HepG2 (cell line): ENCODE measurements around the gene ATRIP. TPM values are rescaled to one million over a fixed set of nuclear protein-coding genes. Genes with fewer than 3 reads are reported as not detected.

Source experiments
- CEBPG ChIP-seq: IDR thresholded peaks from 2 replicates; pipeline ENCODE4 v1.6.1; 2016
- FOXK1 ChIP-seq: sonication (generic); formaldehyde crosslinking; IDR thresholded peaks from 2 replicates; pipeline ENCODE4 v1.4.0; 2020; ENCODE audit warnings: low read depth, missing genetic modification reagents, borderline replicate concordance
- IKZF1 ChIP-seq: fragments of 450-650 bp; IDR thresholded peaks from 2 replicates; pipeline ENCODE4 v1.7.1; 2016
- IRX3 ChIP-seq: sonication (generic); formaldehyde crosslinking; IDR thresholded peaks from 2 replicates; pipeline ENCODE4 v1.8.1; 2023; ENCODE audit warnings: mild to moderate bottlenecking, low read depth, missing genetic modification reagents, borderline replicate concordance
- ISL2 ChIP-seq: sonication (generic); formaldehyde crosslinking; IDR thresholded peaks from 2 replicates; pipeline ENCODE4 v1.5.0; 2020; ENCODE audit warnings: missing genetic modification reagents
- KLF15 ChIP-seq: sonication (generic); formaldehyde crosslinking; IDR thresholded peaks from 2 replicates; pipeline ENCODE4 v1.8.1; 2023; ENCODE audit warnings: borderline replicate concordance, mild to moderate bottlenecking, inconsistent platforms, missing genetic modification reagents, mixed read lengths
- MZF1 ChIP-seq: sonication (generic); formaldehyde crosslinking; IDR thresholded peaks from 2 replicates; pipeline ENCODE4 v1.8.1; 2023; ENCODE audit warnings: mild to moderate bottlenecking, missing genetic modification reagents, borderline replicate concordance
- NCOA2 ChIP-seq: sonication (generic); formaldehyde crosslinking; IDR thresholded peaks from 2 replicates; pipeline ENCODE4 v1.8.0; 2022; ENCODE audit warnings: inconsistent platforms
- NFKBIZ ChIP-seq: IDR thresholded peaks from 2 replicates; pipeline ENCODE4 v1.6.1; 2018; ENCODE audit warnings: missing genetic modification reagents, missing compliant biosample characterization
- SP140L ChIP-seq: sonication (generic); formaldehyde crosslinking; IDR thresholded peaks from 2 replicates; pipeline ENCODE4 v1.4.0; 2020; ENCODE audit warnings: missing genetic modification reagents, borderline replicate concordance
- TP53 ChIP-seq: sonication (generic); formaldehyde crosslinking; conservative IDR thresholded peaks from 2 replicates; pipeline ENCODE4 v1.4.0; 2020; ENCODE audit warnings: missing genetic modification reagents
- XRCC5 ChIP-seq: fragments of 200-400 bp; formaldehyde crosslinking; optimal IDR thresholded peaks from 2 replicates; pipeline ENCODE3; 2017; ENCODE audit warnings: mild to moderate bottlenecking, low read length
- ZFP90 ChIP-seq: sonication (generic); formaldehyde crosslinking; IDR thresholded peaks from 2 replicates; pipeline ENCODE4 v1.8.0; 2022; ENCODE audit warnings: missing genetic modification reagents, mild to moderate bottlenecking, inconsistent platforms, borderline replicate concordance
- ZNF143 ChIP-seq: sonication (generic); formaldehyde crosslinking; IDR thresholded peaks from 2 replicates; pipeline ENCODE4 v1.4.0; 2020; ENCODE audit warnings: missing genetic modification reagents
- ZNF282 ChIP-seq: fragments of 450-650 bp; IDR thresholded peaks from 2 replicates; pipeline ENCODE4 v1.6.1; 2018; ENCODE audit not compliant: partially characterized antibody
- ZNF292 ChIP-seq: sonication (generic); formaldehyde crosslinking; IDR thresholded peaks from 2 replicates; pipeline ENCODE4 v1.8.1; 2022; ENCODE audit warnings: mild to moderate bottlenecking, low read depth, missing genetic modification reagents, borderline replicate concordance
- ZNF3 ChIP-seq: IDR thresholded peaks from 2 replicates; pipeline ENCODE4 v1.7.0; 2017; ENCODE audit warnings: inconsistent platforms
- ZNF550 ChIP-seq: sonication (generic); formaldehyde crosslinking; IDR thresholded peaks from 2 replicates; pipeline ENCODE4 v1.4.0; 2020; ENCODE audit warnings: mild to moderate bottlenecking, missing genetic modification reagents, borderline replicate concordance
- ZNF614 ChIP-seq: IDR thresholded peaks from 2 replicates; pipeline ENCODE4 v1.6.1; 2018; ENCODE audit warnings: missing biosample characterization, missing genetic modification reagents, inconsistent platforms, borderline replicate concordance
- polyA plus RNA-seq, 8 experiments: library from polyadenylated mRNA; depleted of rRNA in 3 of 8; stranded (reverse) in 7 of 8; unstranded in 1 of 8; fragments of >200 nt; fragmentation: Illumina TruSeq in 4 of 8; extraction: Trizol in 4 of 8; gene quantifications; 2 replicates each; pipeline versions ENCODE4 v1.2.1 to v1.2.3, GENCODE V29; 2011 to 2016; ENCODE audit warnings: low read depth in 4 of 8, missing spikeins in 1 of 8, mixed read lengths in 1 of 8; ENCODE audit not compliant: insufficient read depth in 1 of 8
- total RNA-seq, 5 experiments: library from RNA; depleted of rRNA; stranded (reverse); fragments of >200 nt; fragmentation: Illumina TruSeq; extraction: Trizol; gene quantifications; 2 replicates each; pipeline ENCODE4 v1.2.3, GENCODE V29; 2016; ENCODE audit warnings: low read depth in 1 of 5
- TF ChIP-seq, protein P1 (sequence below): sonication (generic); formaldehyde crosslinking; IDR thresholded peaks from 2 replicates; pipeline ENCODE4 v1.4.0; 2020; ENCODE audit warnings: low read depth, mild to moderate bottlenecking, missing genetic modification reagents
- TF ChIP-seq, protein P2 (sequence below): sonication (generic); formaldehyde crosslinking; IDR thresholded peaks from 2 replicates; pipeline ENCODE4 v1.8.1; 2023; ENCODE audit warnings: mild to moderate bottlenecking, inconsistent platforms, moderate library complexity, missing genetic modification reagents, borderline replicate concordance
- TF ChIP-seq, protein P3 (sequence below): sonication (generic); formaldehyde crosslinking; IDR thresholded peaks from 2 replicates; pipeline ENCODE4 v1.5.0; 2020; ENCODE audit warnings: missing genetic modification reagents

The ATRIP gene
- total and polyA plus RNA-seq, 2 of the 13 experiments (the other 11 are each of a cell fraction or from before 2014, with no cell fraction given) = 5.1 to 12.5 TPM

DNA sequence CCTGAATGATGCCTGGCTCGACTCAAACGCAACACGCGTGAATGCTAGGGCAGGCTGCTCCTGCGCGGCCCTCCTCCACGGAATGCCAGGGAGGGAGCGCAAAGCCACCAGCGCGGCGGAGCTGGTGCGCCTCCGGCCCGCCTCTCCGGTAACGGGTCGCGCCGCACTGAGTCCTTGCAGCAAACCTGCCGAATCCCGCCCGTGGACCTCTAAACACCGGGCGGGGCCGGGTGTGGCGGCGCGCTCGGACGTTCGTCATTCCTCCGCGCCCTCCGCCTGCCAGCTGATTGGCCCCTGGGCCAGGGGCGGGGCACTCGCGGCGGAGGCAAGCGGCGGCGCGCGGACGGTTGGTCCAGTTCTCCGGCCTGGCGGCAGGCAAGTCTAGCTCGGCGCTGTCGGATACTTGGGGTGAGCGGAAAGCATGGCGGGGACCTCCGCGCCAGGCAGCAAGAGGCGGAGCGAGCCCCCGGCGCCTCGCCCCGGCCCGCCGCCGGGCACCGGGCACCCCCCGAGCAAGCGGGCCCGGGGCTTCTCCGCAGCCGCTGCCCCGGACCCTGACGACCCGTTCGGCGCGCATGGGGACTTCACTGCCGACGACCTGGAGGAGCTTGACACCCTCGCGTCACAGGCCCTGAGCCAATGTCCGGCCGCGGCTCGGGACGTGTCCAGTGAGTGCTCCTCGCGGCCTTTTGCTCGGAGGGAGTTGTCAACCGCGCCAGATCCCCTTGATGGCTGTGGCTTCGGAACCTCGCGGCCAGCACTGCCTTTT is at the start of gene ATRIP (continued):
- TF ChIP-seq ZNF292 (no peak), ZNF3 (no peak), ISL2 (CRISPR knock-in tag) (peak; percentile 67; the same call in 1 of the 2 replicates), ZNF143 (CRISPR knock-in tag) (peak; percentile 62), FOXK1 (CRISPR knock-in tag) (peak; percentile 75; the same call in 1 of the 2 replicates), ZNF614 (CRISPR knock-in tag) (no peak; the same call in 1 of the 2 replicates), ZNF282 (no peak), CEBPG (no peak), IRX3 (CRISPR knock-in tag) (no peak), MZF1 (CRISPR knock-in tag) (no peak), XRCC5 (peak; percentile 57), ZNF550 (CRISPR knock-in tag) (0 out of 2 replicates have a peak, but pooled peaks have one; percentile 75), NFKBIZ (no peak; the same call in 1 of the 2 replicates), KLF15 (CRISPR knock-in tag) (no peak), IKZF1 (no peak), TP53 (no peak), SP140L (CRISPR knock-in tag) (no peak), ZFP90 (peak; percentile 75), NCOA2 (CRISPR knock-in tag) (no peak)
- TF ChIP-seq, protein P1, sequence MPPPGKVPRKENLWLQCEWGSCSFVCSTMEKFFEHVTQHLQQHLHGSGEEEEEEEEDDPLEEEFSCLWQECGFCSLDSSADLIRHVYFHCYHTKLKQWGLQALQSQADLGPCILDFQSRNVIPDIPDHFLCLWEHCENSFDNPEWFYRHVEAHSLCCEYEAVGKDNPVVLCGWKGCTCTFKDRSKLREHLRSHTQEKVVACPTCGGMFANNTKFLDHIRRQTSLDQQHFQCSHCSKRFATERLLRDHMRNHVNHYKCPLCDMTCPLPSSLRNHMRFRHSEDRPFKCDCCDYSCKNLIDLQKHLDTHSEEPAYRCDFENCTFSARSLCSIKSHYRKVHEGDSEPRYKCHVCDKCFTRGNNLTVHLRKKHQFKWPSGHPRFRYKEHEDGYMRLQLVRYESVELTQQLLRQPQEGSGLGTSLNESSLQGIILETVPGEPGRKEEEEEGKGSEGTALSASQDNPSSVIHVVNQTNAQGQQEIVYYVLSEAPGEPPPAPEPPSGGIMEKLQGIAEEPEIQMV (CRISPR knock-in tag) = no peak
- TF ChIP-seq, protein P2, sequence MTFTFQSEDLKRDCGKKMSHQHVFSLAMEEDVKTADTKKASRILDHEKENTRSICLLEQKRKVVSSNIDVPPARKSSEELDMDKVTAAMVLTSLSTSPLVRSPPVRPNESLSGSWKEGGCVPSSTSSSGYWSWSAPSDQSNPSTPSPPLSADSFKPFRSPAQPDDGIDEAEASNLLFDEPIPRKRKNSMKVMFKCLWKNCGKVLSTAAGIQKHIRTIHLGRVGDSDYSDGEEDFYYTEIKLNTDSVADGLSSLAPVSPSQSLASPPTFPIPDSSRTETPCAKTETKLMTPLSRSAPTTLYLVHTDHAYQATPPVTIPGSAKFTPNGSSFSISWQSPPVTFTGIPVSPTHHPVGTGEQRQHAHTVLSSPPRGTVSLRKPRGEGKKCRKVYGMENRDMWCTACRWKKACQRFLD (CRISPR knock-in tag) = no peak
- TF ChIP-seq, protein P3, sequence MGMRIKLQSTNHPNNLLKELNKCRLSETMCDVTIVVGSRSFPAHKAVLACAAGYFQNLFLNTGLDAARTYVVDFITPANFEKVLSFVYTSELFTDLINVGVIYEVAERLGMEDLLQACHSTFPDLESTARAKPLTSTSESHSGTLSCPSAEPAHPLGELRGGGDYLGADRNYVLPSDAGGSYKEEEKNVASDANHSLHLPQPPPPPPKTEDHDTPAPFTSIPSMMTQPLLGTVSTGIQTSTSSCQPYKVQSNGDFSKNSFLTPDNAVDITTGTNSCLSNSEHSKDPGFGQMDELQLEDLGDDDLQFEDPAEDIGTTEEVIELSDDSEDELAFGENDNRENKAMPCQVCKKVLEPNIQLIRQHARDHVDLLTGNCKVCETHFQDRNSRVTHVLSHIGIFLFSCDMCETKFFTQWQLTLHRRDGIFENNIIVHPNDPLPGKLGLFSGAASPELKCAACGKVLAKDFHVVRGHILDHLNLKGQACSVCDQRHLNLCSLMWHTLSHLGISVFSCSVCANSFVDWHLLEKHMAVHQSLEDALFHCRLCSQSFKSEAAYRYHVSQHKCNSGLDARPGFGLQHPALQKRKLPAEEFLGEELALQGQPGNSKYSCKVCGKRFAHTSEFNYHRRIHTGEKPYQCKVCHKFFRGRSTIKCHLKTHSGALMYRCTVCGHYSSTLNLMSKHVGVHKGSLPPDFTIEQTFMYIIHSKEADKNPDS (CRISPR knock-in tag) = no peak
